Smooth muscle cell (in vitro differentiated cells): Measurements from ENCODE around the gene FKBP2. TPM values are rescaled to one million over a fixed set of nuclear protein-coding genes. Genes with fewer than 3 reads are reported as not detected.
A peak's percentile ranks its signal among the peaks of the same experiment; 100 is the strongest.

Experiments
- DNase-seq: peaks from one replicate; lab custom pipeline; 2025; ENCODE audit not compliant: unreplicated experiment; lab: John Stamatoyannopoulos, UW
- H2AFZ ChIP-seq: fragments of 200-600 bp; sonication (generic); 2 replicates; pipeline ENCODE4 v1.6.0; 2016; ENCODE audit warnings: antibody characterized with exemption, low read depth, mild to moderate bottlenecking
- H3F3A ChIP-seq: fragments of 200-600 bp; sonication (generic); 2 replicates; pipeline ENCODE4 v1.6.0; 2017; ENCODE audit warnings: antibody characterized with exemption, low read depth
- H3K27ac ChIP-seq: fragments of 200-600 bp; sonication (generic); 2 replicates; pipeline ENCODE4 v1.5.1; 2016; ENCODE audit warnings: low read depth, mild to moderate bottlenecking
- H3K27me3 ChIP-seq: fragments of 200-600 bp; sonication (generic); 2 replicates; pipeline ENCODE4 v1.6.1; 2016; ENCODE audit warnings: low read depth, mild to moderate bottlenecking
- H3K36me3 ChIP-seq: fragments of 200-600 bp; sonication (generic); 2 replicates; pipeline ENCODE4 v1.5.1; 2016; ENCODE audit warnings: low read depth
- H3K4me1 ChIP-seq: fragments of 200-600 bp; sonication (generic); 2 replicates; pipeline ENCODE4 v1.5.1; 2016; ENCODE audit warnings: low read depth
- H3K4me2 ChIP-seq: fragments of 200-600 bp; sonication (generic); 2 replicates; pipeline ENCODE4 v1.6.0; 2016; ENCODE audit warnings: mild to moderate bottlenecking
- H3K4me3 ChIP-seq: fragments of 200-600 bp; sonication (generic); 2 replicates; pipeline ENCODE4 v1.5.1; 2016; ENCODE audit warnings: mild to moderate bottlenecking
- H3K79me2 ChIP-seq: fragments of 200-600 bp; sonication (generic); 2 replicates; pipeline ENCODE4 v1.6.0; 2016; ENCODE audit warnings: low read depth, mild to moderate bottlenecking
- H3K9ac ChIP-seq: fragments of 200-600 bp; sonication (generic); 2 replicates; pipeline ENCODE4 v1.6.0; 2016; ENCODE audit warnings: low read depth
- H3K9me3 ChIP-seq: fragments of 200-600 bp; sonication (generic); replicated peaks from 2 replicates; pipeline ENCODE4 v1.5.1; 2016; ENCODE audit warnings: low read depth
- H4K20me1 ChIP-seq: fragments of 200-600 bp; sonication (generic); 2 replicates; pipeline ENCODE4 v1.6.0; 2016; ENCODE audit warnings: low read depth
- WGBS: methylation state at CpG from one replicate; pipeline ENCODE4 v1.1.7; 2016; ENCODE audit warnings: low lambda C conversion rate; 5-methylcytosine and 5-hydroxymethylcytosine counted together
- polyA plus RNA-seq: library from polyadenylated mRNA; unstranded; fragments of >200 nt; fragmentation: Nextera tagmentation; extraction: Ambion mirVana; gene quantifications from 2 replicates; pipeline ENCODE4 v1.2.1, GENCODE V29; 2016
- total RNA-seq: library from RNA; depleted of rRNA; stranded (reverse); fragments of >200 nt; gene quantifications from 2 replicates; pipeline ENCODE4 v1.2.3, GENCODE V29; 2014
- TF ChIP-seq, protein P1 (sequence below): fragments of 200-600 bp; sonication (generic); IDR thresholded peaks from 2 replicates; pipeline ENCODE4 v1.5.1; 2017; ENCODE audit warnings: borderline replicate concordance, mild to moderate bottlenecking, antibody characterized with exemption; ENCODE audit not compliant: insufficient read depth, poor library complexity, severe bottlenecking

FKBP2 gene
- total and polyA plus RNA-seq, 2 experiments from 2014 or later, result 51.3 to 231 TPM

DNA sequence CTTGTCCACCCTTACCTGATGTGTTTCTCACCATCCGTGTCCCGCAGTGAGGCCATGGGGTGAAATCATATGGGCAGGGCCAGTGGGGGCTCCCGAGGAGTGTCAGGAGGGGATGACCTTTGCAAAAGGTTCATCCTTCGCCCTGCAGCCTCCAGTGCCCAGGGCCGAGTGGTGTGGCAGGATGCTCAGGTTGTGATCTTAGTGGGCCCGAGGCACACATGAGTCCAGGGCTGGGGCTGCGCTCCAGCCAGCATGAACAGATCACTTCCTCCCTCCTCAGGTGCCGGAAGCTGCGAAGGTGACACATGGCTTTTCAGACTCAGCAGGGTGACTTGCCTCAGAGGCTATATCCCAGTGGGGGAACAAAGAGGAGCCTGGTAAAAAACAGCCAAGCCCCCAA lies 2.8 kb upstream of the FKBP2 start:
- Histone ChIP-seq H3K79me2 (peaks cover 3% of the 10 kb centered on the region), H3K4me1 (peaks cover 10% of the 10 kb centered on the region), H4K20me1 (peaks cover 16% of the 10 kb centered on the region), H3K4me2 (no peak overlapping the region), H3K27me3 (no peaks in the 10 kb centered on the region), H3K36me3 (no peaks in the 10 kb centered on the region), H2AFZ (no peak overlapping the region), H3F3A (peaks cover 13% of the 10 kb centered on the region), H3K9ac (no peak overlapping the region), H3K4me3 (no peak overlapping the region), H3K27ac (no peak overlapping the region), H3K9me3 (no peaks in the 10 kb centered on the region)
- DNase-seq, result no peak
- TF ChIP-seq, protein P1, sequence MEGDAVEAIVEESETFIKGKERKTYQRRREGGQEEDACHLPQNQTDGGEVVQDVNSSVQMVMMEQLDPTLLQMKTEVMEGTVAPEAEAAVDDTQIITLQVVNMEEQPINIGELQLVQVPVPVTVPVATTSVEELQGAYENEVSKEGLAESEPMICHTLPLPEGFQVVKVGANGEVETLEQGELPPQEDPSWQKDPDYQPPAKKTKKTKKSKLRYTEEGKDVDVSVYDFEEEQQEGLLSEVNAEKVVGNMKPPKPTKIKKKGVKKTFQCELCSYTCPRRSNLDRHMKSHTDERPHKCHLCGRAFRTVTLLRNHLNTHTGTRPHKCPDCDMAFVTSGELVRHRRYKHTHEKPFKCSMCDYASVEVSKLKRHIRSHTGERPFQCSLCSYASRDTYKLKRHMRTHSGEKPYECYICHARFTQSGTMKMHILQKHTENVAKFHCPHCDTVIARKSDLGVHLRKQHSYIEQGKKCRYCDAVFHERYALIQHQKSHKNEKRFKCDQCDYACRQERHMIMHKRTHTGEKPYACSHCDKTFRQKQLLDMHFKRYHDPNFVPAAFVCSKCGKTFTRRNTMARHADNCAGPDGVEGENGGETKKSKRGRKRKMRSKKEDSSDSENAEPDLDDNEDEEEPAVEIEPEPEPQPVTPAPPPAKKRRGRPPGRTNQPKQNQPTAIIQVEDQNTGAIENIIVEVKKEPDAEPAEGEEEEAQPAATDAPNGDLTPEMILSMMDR, result no peak
- 98% methylated on average over 9 of the region's 9 CpGs for WGBS

DNA sequence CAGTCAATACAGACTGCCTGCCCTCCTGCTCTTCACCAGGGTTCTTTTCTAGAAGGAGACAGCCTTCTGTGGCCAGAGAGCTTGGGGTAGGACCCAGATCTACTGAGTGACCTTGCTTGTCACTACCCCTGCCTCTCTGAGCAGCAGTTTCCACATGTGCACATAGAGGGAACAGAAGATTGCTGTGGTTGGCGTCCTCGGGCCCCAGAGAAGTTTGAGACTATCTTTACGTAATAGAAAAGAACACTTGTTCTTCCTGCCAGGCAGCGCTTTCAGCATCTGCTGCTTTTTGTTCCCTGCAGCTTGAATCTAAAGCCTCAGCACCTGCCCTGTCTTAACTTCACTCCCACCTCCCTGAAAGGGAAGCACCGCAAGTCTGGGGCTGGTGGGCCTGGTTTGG lies 1.9 kb upstream of the FKBP2 start:
- Histone ChIP-seq H3K27me3 (no peaks in the 10 kb centered on the region), H3K9ac (no peak overlapping the region), H2AFZ (no peak overlapping the region), H3K4me1 (peaks cover 10% of the 10 kb centered on the region), H3F3A (peaks cover 17% of the 10 kb centered on the region), H3K27ac (peak overlapping the region; percentile 93), H3K4me2 (no peak overlapping the region), H3K9me3 (no peaks in the 10 kb centered on the region), H3K4me3 (no peak overlapping the region), H3K79me2 (peaks cover 3% of the 10 kb centered on the region), H3K36me3 (no peaks in the 10 kb centered on the region), H4K20me1 (peaks cover 25% of the 10 kb centered on the region)
- TF ChIP-seq, protein P1, result no peak
- 98% methylated on average over 5 of the region's 5 CpGs for WGBS
- no peak for DNase-seq

- Histone ChIP-seq H3K27ac (peak overlapping the region; percentile 93), H3K27me3 (no peaks in the 10 kb centered on the region), H3K4me3 (peak overlapping the region; percentile 89), H4K20me1 (peaks cover 26% of the 10 kb centered on the region), H3F3A (peaks cover 17% of the 10 kb centered on the region), H3K9ac (peak overlapping the region; percentile 90), H3K36me3 (no peaks in the 10 kb centered on the region), H3K9me3 (no peaks in the 10 kb centered on the region), H3K79me2 (peaks cover 3% of the 10 kb centered on the region), H2AFZ (no peak overlapping the region), H3K4me2 (peak overlapping the region; percentile 83), H3K4me1 (peaks cover 10% of the 10 kb centered on the region)
- no peak for DNase-seq
- TF ChIP-seq, protein P1, result no peak
- WGBS, result 85% methylated on average over 9 of the region's 11 CpGs
These were observed 1.0 kb upstream of the FKBP2 start for GRCh38 chr11:64239662-64240434.

GRCh38 chr11:64241241-64241490 lies 271 bp downstream of the FKBP2 start:
- DNase-seq, result peak; percentile 99
- H3K27ac ChIP-seq, result peak overlapping the region; percentile 93
- peaks cover 13% of the 10 kb centered on the region for H3K4me1 ChIP-seq
- H2AFZ ChIP-seq, result no peak overlapping the region
- H3K79me2 ChIP-seq, result peaks cover 17% of the 10 kb centered on the region
- H3K27me3 ChIP-seq, result no peaks in the 10 kb centered on the region
- peaks cover 21% of the 10 kb centered on the region for H3F3A ChIP-seq
- peaks cover 30% of the 10 kb centered on the region for H4K20me1 ChIP-seq
- peak overlapping the region; percentile 90 for H3K9ac ChIP-seq
- peak overlapping the region; percentile 89 for H3K4me3 ChIP-seq
- 0% methylated on average over 4 of the region's 24 CpGs for WGBS
- no peaks in the 10 kb centered on the region for H3K9me3 ChIP-seq
- H3K4me2 ChIP-seq, result peak overlapping the region; percentile 83
- TF ChIP-seq, protein P1, result no peak
- no peaks in the 10 kb centered on the region for H3K36me3 ChIP-seq
